Measurements from ENCODE around the gene FRA10AC1.

GRCh38 chr10:93722550-93722949 lies 20.2 kb upstream of the FRA10AC1 start:
- no peak for TF ChIP-seq CTCF (IDR thresholded peaks at IDR 0.05)
- TF ChIP-seq EP300 (IDR thresholded peaks at IDR 0.05): no peak
